ENCODE data around the gene HAL. TPM values are rescaled to one million over a fixed set of nuclear protein-coding genes. Genes with fewer than 3 reads are reported as not detected.

HAL gene
- total RNA-seq, 1 donor from 2014 or later: 3.8 TPM

DNA sequence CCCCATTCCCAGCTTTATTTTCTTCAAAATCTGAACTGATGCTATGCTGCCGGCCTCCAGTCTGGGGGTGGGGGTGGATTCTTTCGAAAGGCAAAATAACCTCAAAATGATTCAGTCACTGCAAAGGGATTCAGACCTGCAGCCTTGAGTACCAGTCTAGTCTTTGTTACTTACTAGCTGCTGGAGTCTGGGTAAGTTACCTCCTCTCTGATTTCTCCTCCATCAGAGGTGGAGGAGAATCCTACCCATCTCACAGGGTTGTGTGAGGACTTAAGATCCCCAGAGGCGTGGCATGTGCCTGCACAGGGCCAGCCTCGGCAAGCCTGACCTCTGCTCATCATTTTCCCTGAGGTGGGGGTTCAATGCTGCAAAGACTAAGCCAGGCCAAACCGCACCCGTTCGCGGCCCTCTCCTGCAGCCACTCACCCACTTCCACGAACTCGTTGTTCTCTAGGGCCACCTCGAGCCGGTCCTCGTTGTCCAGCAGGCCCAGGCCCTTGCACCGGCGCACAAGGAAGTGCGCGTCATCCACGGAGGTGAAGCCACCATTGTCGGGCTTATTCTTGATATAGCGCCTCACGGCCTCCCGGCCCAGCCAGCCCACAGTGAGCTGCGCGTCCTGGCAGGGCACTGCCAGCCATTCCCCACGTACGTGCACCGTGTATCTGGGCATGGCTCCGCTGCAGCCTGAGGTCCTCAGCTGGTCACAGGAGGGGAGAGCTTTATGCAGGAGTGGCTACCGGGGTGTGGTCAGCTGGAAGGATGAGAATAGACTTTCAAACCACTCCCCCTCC is 709 bp downstream of the HAL start:
- Mint-ChIP-seq H3K9me3 (no peaks in the 10 kb centered on the region), H3K36me3 (peaks cover 3% of the 10 kb centered on the region), H3K4me1 (ENCODE audit: unreplicated experiment) (no peaks in the 10 kb centered on the region), H3K4me3 (no peak overlapping the region), H3K27me3 (peaks cover 8% of the 10 kb centered on the region), H3K27ac (no peak overlapping the region)
- TF ChIP-seq, protein P1, sequence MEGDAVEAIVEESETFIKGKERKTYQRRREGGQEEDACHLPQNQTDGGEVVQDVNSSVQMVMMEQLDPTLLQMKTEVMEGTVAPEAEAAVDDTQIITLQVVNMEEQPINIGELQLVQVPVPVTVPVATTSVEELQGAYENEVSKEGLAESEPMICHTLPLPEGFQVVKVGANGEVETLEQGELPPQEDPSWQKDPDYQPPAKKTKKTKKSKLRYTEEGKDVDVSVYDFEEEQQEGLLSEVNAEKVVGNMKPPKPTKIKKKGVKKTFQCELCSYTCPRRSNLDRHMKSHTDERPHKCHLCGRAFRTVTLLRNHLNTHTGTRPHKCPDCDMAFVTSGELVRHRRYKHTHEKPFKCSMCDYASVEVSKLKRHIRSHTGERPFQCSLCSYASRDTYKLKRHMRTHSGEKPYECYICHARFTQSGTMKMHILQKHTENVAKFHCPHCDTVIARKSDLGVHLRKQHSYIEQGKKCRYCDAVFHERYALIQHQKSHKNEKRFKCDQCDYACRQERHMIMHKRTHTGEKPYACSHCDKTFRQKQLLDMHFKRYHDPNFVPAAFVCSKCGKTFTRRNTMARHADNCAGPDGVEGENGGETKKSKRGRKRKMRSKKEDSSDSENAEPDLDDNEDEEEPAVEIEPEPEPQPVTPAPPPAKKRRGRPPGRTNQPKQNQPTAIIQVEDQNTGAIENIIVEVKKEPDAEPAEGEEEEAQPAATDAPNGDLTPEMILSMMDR (conservative IDR thresholded peaks at IDR 0.05): no peak
- DNase-seq (ENCODE audit: extremely low spot score, unreplicated experiment): no peak

DNA sequence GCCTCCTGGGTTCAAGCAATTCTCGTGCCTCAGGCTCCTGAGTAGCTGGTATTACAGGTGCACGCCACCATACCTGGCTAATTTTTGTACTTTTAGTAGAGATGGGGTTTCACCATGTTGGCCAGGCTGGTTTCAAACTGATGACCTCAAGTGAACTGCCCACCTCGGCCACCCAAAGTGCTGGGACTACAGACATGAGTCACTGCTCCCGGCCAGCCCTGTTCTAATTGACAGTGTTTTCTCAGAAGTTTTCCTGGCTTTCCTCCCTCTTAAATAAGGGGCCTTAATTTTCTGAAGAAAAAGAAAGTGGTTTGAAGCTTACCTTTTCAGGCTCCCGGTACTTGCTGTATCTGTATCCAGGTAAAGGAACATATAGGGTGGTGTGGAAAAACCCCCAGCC is 1.7 kb downstream of the HAL start:
- Mint-ChIP-seq H3K4me1 (ENCODE audit: unreplicated experiment) (no peaks in the 10 kb centered on the region), H3K36me3 (no peaks in the 10 kb centered on the region), H3K27ac (no peak overlapping the region), H3K27me3 (peaks cover 8% of the 10 kb centered on the region), H3K9me3 (no peaks in the 10 kb centered on the region), H3K4me3 (no peak overlapping the region)
- no peak for DNase-seq (ENCODE audit: extremely low spot score, unreplicated experiment)
- TF ChIP-seq, protein P1 (conservative IDR thresholded peaks at IDR 0.05): no peak

DNA sequence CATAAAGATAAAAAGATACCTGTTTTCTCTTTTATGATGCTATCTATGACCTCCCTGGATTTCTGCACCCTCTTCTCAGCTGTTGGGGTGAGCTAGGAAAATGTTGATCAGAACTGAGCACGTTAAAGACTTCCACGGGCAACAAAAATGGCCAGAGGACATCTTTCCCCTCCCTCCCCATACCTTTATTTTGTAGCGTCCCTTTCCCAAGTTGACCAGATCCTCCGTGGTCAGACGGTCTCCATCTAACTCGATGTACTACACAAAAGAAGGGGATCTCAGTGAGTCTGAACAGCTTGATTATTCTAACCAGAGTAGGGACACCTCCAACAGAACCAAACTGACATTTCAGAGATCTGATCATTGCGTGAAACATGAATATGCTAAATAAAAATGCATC is 2.2 kb downstream of the HAL start:
- Mint-ChIP-seq H3K27me3 (peaks cover 8% of the 10 kb centered on the region), H3K36me3 (no peaks in the 10 kb centered on the region), H3K4me3 (no peak overlapping the region), H3K9me3 (no peaks in the 10 kb centered on the region), H3K4me1 (ENCODE audit: unreplicated experiment) (peaks cover 2% of the 10 kb centered on the region), H3K27ac (no peak overlapping the region)
- DNase-seq (ENCODE audit: extremely low spot score, unreplicated experiment): no peak
- TF ChIP-seq, protein P1 (conservative IDR thresholded peaks at IDR 0.05): no peak

DNA sequence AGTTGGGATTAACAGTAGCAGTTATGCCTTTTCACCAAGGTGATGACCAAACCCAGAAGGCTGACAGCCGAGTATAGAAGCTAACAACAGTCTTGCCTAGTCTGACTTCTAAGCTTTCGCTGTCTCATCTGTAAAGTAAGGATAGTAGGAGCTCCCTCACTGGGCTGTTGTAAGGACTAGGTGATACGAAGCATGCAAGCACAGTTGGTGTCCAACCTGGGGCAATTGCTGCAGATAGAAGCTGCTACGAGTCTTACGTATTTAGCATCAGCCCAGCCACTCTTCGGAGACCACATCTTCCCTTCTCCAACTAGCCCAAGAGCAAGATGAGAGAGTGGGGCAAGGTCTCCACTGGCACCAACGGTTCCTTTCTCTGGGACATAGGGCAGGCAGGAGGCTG is 6.0 kb downstream of the HAL start:
- TF ChIP-seq, protein P1 (conservative IDR thresholded peaks at IDR 0.05): no peak
- Mint-ChIP-seq H3K27me3 (peaks cover 8% of the 10 kb centered on the region), H3K4me3 (no peak overlapping the region), H3K9me3 (no peaks in the 10 kb centered on the region), H3K27ac (no peak overlapping the region), H3K4me1 (ENCODE audit: unreplicated experiment) (peaks cover 19% of the 10 kb centered on the region), H3K36me3 (no peaks in the 10 kb centered on the region)
- no peak for DNase-seq (ENCODE audit: extremely low spot score, unreplicated experiment)

DNA sequence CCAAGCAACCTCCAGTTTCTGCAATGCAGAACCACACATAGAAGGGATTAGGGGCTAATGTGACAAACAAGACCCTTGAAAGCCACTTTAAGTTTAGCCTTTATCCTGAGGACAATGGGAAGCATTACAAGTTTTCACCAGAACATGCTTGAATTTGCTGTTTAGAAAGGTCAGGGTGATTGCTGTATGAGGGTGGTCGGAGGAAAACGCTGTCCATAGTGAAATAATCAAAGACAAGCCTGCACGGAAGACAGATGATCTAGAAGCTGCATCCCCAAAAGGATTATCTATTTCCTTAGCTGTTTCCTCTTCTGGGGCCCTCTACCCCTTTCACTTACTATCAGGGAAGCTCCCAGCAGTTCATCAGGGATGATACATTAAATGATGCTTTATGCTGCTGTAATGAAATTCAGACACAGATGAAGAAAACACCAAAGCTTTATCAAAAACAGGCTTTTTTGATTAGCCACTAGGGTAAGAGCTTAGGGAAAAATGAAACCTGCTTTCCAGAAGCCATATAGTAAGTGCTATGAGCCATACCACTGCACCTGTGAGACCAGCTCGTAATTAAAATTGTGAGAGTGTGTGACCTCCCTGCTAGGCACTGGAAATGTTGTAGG is 6.5 kb downstream of the HAL start:
- Mint-ChIP-seq H3K4me3 (no peak overlapping the region), H3K27me3 (peaks cover 8% of the 10 kb centered on the region), H3K9me3 (no peaks in the 10 kb centered on the region), H3K36me3 (no peaks in the 10 kb centered on the region), H3K4me1 (ENCODE audit: unreplicated experiment) (peaks cover 19% of the 10 kb centered on the region), H3K27ac (no peak overlapping the region)
- TF ChIP-seq, protein P1 (conservative IDR thresholded peaks at IDR 0.05): no peak
- DNase-seq (ENCODE audit: extremely low spot score, unreplicated experiment): no peak
